Activated T-helper 1 cell treated with anti-CD3 and anti-CD28 coated beads, Interleukin-12 subunit alpha, Interleukin-12 subunit beta, Interleukin-2, Interleukin-4 antibody, amounts not matched to agents 30 ng/mL and 10 ng/mL and 1 ng/mL, durations not matched to agents 14 hours and 24 hours and 36 hours (primary cell): ENCODE data around the gene ATPAF2. TPM values are rescaled to one million over a fixed set of nuclear protein-coding genes. Genes with fewer than 3 reads are reported as not detected.
"Not testable (repeated sequence)": the region's sequence is repeated elsewhere in the genome, so short reads cannot be mapped to it uniquely, and the experiment has no call there.

ENCODE experiments used
- DNase-seq: peaks from one replicate; pipeline ENCODE4 v3.0.0; 2021; ENCODE audit warnings: low spot score
- H3K27ac Mint-ChIP-seq: one replicate; pipeline ENCODE4 v1.8.0; 2021; ENCODE audit warnings: mild to moderate bottlenecking, mixed read lengths
- H3K27me3 Mint-ChIP-seq: one replicate; pipeline ENCODE4 v1.8.0; 2022; ENCODE audit warnings: mild to moderate bottlenecking, moderate library complexity, mixed read lengths; ENCODE audit not compliant: insufficient read depth
- H3K36me3 Mint-ChIP-seq: one replicate; pipeline ENCODE4 v1.8.0; 2021; ENCODE audit warnings: low read depth, mixed read lengths
- H3K4me1 Mint-ChIP-seq: one replicate; pipeline ENCODE4 v1.8.0; 2021; ENCODE audit warnings: low read depth, mixed read lengths
- H3K4me3 Mint-ChIP-seq: one replicate; pipeline ENCODE4 v1.8.0; 2021; ENCODE audit warnings: mild to moderate bottlenecking, moderate library complexity, mixed read lengths
- H3K9me3 Mint-ChIP-seq: one replicate; pipeline ENCODE4 v1.8.0; 2021; ENCODE audit warnings: mixed read lengths
- intact Hi-C: fragments of 100-400 bp; cut with micrococcal nuclease; formaldehyde crosslinking; loops from one replicate; pipeline ENCODE4 v1.15.1; 2024
- total RNA-seq: library from RNA; stranded (reverse); gene quantifications from 2 replicates; pipeline ENCODE4 v1.2.3, GENCODE V29; 2022

The ATPAF2 gene
- total RNA-seq, 1 donor from 2014 or later = 34.9 TPM

GRCh38 chr17:17999364-18000029 is 39.5 kb downstream of the ATPAF2 start:
- Mint-ChIP-seq H3K4me3 (no peak overlapping the region), H3K27ac (no peak overlapping the region), H3K4me1 (no peaks in the 10 kb centered on the region), H3K9me3 (no peaks in the 10 kb centered on the region), H3K36me3 (no peaks in the 10 kb centered on the region), H3K27me3 (no peaks in the 10 kb centered on the region)
- intact Hi-C loops = no loop called here
- DNase-seq = no peak

GRCh38 chr17:17998934-17999333 is 40.0 kb downstream of the ATPAF2 start:
- Mint-ChIP-seq H3K27ac (no peak overlapping the region), H3K36me3 (no peaks in the 10 kb centered on the region), H3K27me3 (no peaks in the 10 kb centered on the region), H3K4me1 (no peaks in the 10 kb centered on the region), H3K9me3 (no peaks in the 10 kb centered on the region), H3K4me3 (no peak overlapping the region)
- intact Hi-C loops = no loop called here
- no peak for DNase-seq

- H3K27ac Mint-ChIP-seq, H3K4me3 Mint-ChIP-seq, H3K4me1 Mint-ChIP-seq, DNase-seq, H3K27me3 Mint-ChIP-seq, H3K9me3 Mint-ChIP-seq, H3K36me3 Mint-ChIP-seq, intact Hi-C loops: not testable (repeated sequence)
These were observed 43.1 kb downstream of the ATPAF2 start for GRCh38 chr17:17995887-17996286.

- no peak for DNase-seq
- Mint-ChIP-seq H3K4me1 (no peaks in the 10 kb centered on the region), H3K27ac (no peak overlapping the region), H3K4me3 (no peak overlapping the region), H3K27me3 (no peaks in the 10 kb centered on the region), H3K9me3 (no peaks in the 10 kb centered on the region), H3K36me3 (no peaks in the 10 kb centered on the region)
- intact Hi-C loops = loop anchor here (1.0 kb wide), 1 partner anchor 39 kb away; no protein-coding TSS in a partner anchor
These were observed 44.5 kb downstream of the ATPAF2 start for GRCh38 chr17:17994271-17995069.

GRCh38 chr17:17993852-17994251 is 45.1 kb downstream of the ATPAF2 start:
- no peak for DNase-seq
- Mint-ChIP-seq H3K4me1 (no peaks in the 10 kb centered on the region), H3K4me3 (no peak overlapping the region), H3K27ac (no peak overlapping the region), H3K36me3 (no peaks in the 10 kb centered on the region), H3K9me3 (no peaks in the 10 kb centered on the region), H3K27me3 (no peaks in the 10 kb centered on the region)
- intact Hi-C loops = loop anchor here (1.0 kb wide), 1 partner anchor 39 kb away; no protein-coding TSS in a partner anchor

GRCh38 chr17:17993366-17993765 is 45.6 kb downstream of the ATPAF2 start:
- Mint-ChIP-seq H3K27ac (no peak overlapping the region), H3K9me3 (no peaks in the 10 kb centered on the region), H3K4me1 (no peaks in the 10 kb centered on the region), H3K36me3 (no peaks in the 10 kb centered on the region), H3K4me3 (no peak overlapping the region), H3K27me3 (no peaks in the 10 kb centered on the region)
- intact Hi-C loops = no loop called here
- DNase-seq = no peak

GRCh38 chr17:17990282-17990681 is 48.7 kb downstream of the ATPAF2 start:
- no peak overlapping the region for H3K27ac Mint-ChIP-seq
- H3K36me3 Mint-ChIP-seq = no peaks in the 10 kb centered on the region
- H3K4me3 Mint-ChIP-seq = no peak overlapping the region
- H3K4me1 Mint-ChIP-seq = no peaks in the 10 kb centered on the region
- intact Hi-C loops = no loop called here
- no peaks in the 10 kb centered on the region for H3K9me3 Mint-ChIP-seq
- H3K27me3 Mint-ChIP-seq = no peaks in the 10 kb centered on the region
- DNase-seq = no peak

- no peak overlapping the region for H3K4me3 Mint-ChIP-seq
- H3K27me3 Mint-ChIP-seq = no peaks in the 10 kb centered on the region
- H3K4me1 Mint-ChIP-seq = no peaks in the 10 kb centered on the region
- H3K9me3 Mint-ChIP-seq = no peaks in the 10 kb centered on the region
- H3K36me3 Mint-ChIP-seq = no peaks in the 10 kb centered on the region
- no peak overlapping the region for H3K27ac Mint-ChIP-seq
- intact Hi-C loops = no loop called here
- DNase-seq = no peak
These were observed 49.4 kb downstream of the ATPAF2 start for GRCh38 chr17:17989618-17990017.

GRCh38 chr17:17989081-17989480 is 49.9 kb downstream of the ATPAF2 start:
- Mint-ChIP-seq H3K27me3 (no peaks in the 10 kb centered on the region), H3K4me1 (no peaks in the 10 kb centered on the region), H3K36me3 (no peaks in the 10 kb centered on the region), H3K9me3 (no peaks in the 10 kb centered on the region), H3K27ac (no peak overlapping the region), H3K4me3 (no peak overlapping the region)
- DNase-seq = no peak
- intact Hi-C loops = no loop called here

GRCh38 chr17:17988427-17988945 is 50.5 kb downstream of the ATPAF2 start:
- Mint-ChIP-seq H3K27ac (no peak overlapping the region), H3K9me3 (no peaks in the 10 kb centered on the region), H3K36me3 (no peaks in the 10 kb centered on the region), H3K27me3 (no peaks in the 10 kb centered on the region), H3K4me3 (no peak overlapping the region), H3K4me1 (no peaks in the 10 kb centered on the region)
- no peak for DNase-seq
- intact Hi-C loops = no loop called here

GRCh38 chr17:17987901-17988300 is 51.1 kb downstream of the ATPAF2 start:
- Mint-ChIP-seq H3K27ac (no peak overlapping the region), H3K4me3 (no peak overlapping the region), H3K27me3 (no peaks in the 10 kb centered on the region)

GRCh38 chr17:17987187-17987896 is 51.6 kb downstream of the ATPAF2 start:
- no peaks in the 10 kb centered on the region for H3K27me3 Mint-ChIP-seq
- H3K27ac Mint-ChIP-seq = no peak overlapping the region

More at GRCh38 chr17:17987901-17988300, 51.1 kb downstream of the ATPAF2 start:
- intact Hi-C loops = no loop called here
- H3K9me3 Mint-ChIP-seq = no peaks in the 10 kb centered on the region
- H3K4me1 Mint-ChIP-seq = no peaks in the 10 kb centered on the region
- no peak for DNase-seq
- H3K36me3 Mint-ChIP-seq = no peaks in the 10 kb centered on the region

GRCh38 chr17:17985555-17985954 is 53.4 kb downstream of the ATPAF2 start:
- no peak overlapping the region for H3K4me3 Mint-ChIP-seq
- H3K4me1 Mint-ChIP-seq = no peaks in the 10 kb centered on the region
- H3K36me3 Mint-ChIP-seq = no peaks in the 10 kb centered on the region
- H3K27me3 Mint-ChIP-seq = no peaks in the 10 kb centered on the region
- no peak for DNase-seq
- no peaks in the 10 kb centered on the region for H3K9me3 Mint-ChIP-seq
- intact Hi-C loops = no loop called here
- H3K27ac Mint-ChIP-seq = no peak overlapping the region

More at GRCh38 chr17:17987187-17987896, 51.6 kb downstream of the ATPAF2 start:
- no peak for DNase-seq
- H3K4me1 Mint-ChIP-seq = no peaks in the 10 kb centered on the region
- H3K36me3 Mint-ChIP-seq = no peaks in the 10 kb centered on the region
- no peaks in the 10 kb centered on the region for H3K9me3 Mint-ChIP-seq
- no peak overlapping the region for H3K4me3 Mint-ChIP-seq
- intact Hi-C loops = no loop called here
